Muscle layer of duodenum (tissue), 2 donors: Measurements from ENCODE around the gene NEK2.
A peak's percentile ranks its signal among the peaks of the same experiment; 100 is the strongest.
"Not testable (repeated sequence)": the region's sequence is repeated elsewhere in the genome, so short reads cannot be mapped to it uniquely, and the experiment has no call there.

Experiments used
- H3K27ac ChIP-seq: one replicate; pipeline ENCODE4 v1.7.0; 2013; ENCODE audit warnings: mild to moderate bottlenecking, low read length
- H3K27me3 ChIP-seq: one replicate; pipeline ENCODE4 v1.7.0; 2013; ENCODE audit warnings: low read depth, mild to moderate bottlenecking, control low read depth, low read length
- H3K36me3 ChIP-seq, 2 donors: one replicate each; pipeline ENCODE4 v1.7.0; 2013; ENCODE audit warnings: low read length in 2 of 2, control low read depth in 1 of 2, mild to moderate bottlenecking in 1 of 2; ENCODE audit not compliant: insufficient read depth in 2 of 2, control insufficient read depth in 1 of 2
- H3K4me1 ChIP-seq, 2 donors: one replicate each; pipeline ENCODE4 v1.7.0; 2013; ENCODE audit warnings: low read length in 2 of 2, mild to moderate bottlenecking in 2 of 2, control low read depth in 1 of 2, moderate library complexity in 1 of 2; ENCODE audit not compliant: insufficient read depth in 2 of 2, control insufficient read depth in 1 of 2
- H3K4me3 ChIP-seq, 2 donors: one replicate each; pipeline ENCODE4 v1.7.0; 2013; ENCODE audit warnings: low read length in 2 of 2, low read depth in 1 of 2, mild to moderate bottlenecking in 1 of 2
- H3K9me3 ChIP-seq, 2 donors: one replicate each; pipeline ENCODE4 v1.7.0; 2013; ENCODE audit warnings: low read length in 2 of 2, control low read depth in 1 of 2, mild to moderate bottlenecking in 1 of 2; ENCODE audit not compliant: control insufficient read depth in 1 of 2
- donor health status: healthy.

The NEK2 gene

GRCh38 chr1:211675230-211676105 is at the start of gene NEK2:
NEK2 (minus strand) TSS chr1:211675621; CDS start chr1:211675479, 142 bp downstream.
- Histone ChIP-seq H3K4me1 (peaks cover 0 to 9% of the 10 kb centered on the region in 2 donors), H3K9me3 (no peaks in the 10 kb centered on the region), H3K27me3 (no peaks in the 10 kb centered on the region), H3K36me3 (no peaks in the 10 kb centered on the region), H3K27ac (no peak within 1 kb of the TSS), H3K4me3 (peak within 1 kb of the TSS; percentile 78 to 90)

- Histone ChIP-seq H3K36me3 (no peaks in the 10 kb centered on the region), H3K4me1 (no peaks in the 10 kb centered on the region), H3K27ac (no peak overlapping the region), H3K27me3 (no peaks in the 10 kb centered on the region), H3K9me3 (no peaks in the 10 kb centered on the region), H3K4me3 (no peak overlapping the region)
These were observed 49.3 kb upstream of the NEK2 start for GRCh38 chr1:211724687-211725196.

GRCh38 chr1:211723273-211723672 is 47.9 kb upstream of the NEK2 start:
- Histone ChIP-seq H3K9me3 (no peaks in the 10 kb centered on the region), H3K4me1 (no peaks in the 10 kb centered on the region), H3K27me3 (no peaks in the 10 kb centered on the region), H3K27ac (no peak overlapping the region), H3K4me3 (no peak overlapping the region), H3K36me3 (no peaks in the 10 kb centered on the region)

- no peak overlapping the region for H3K4me3 ChIP-seq
- no peaks in the 10 kb centered on the region for H3K36me3 ChIP-seq
- no peak overlapping the region for H3K27ac ChIP-seq
- no peaks in the 10 kb centered on the region for H3K4me1 ChIP-seq
- H3K9me3 ChIP-seq = no peaks in the 10 kb centered on the region
- no peaks in the 10 kb centered on the region for H3K27me3 ChIP-seq
These were observed 47.1 kb upstream of the NEK2 start for GRCh38 chr1:211722277-211723175.

GRCh38 chr1:211716555-211716954 is 41.1 kb upstream of the NEK2 start:
- not testable (repeated sequence) for H3K36me3 ChIP-seq, H3K9me3 ChIP-seq, H3K4me3 ChIP-seq, H3K27ac ChIP-seq, H3K27me3 ChIP-seq, H3K4me1 ChIP-seq

- Histone ChIP-seq H3K4me3 (no peak overlapping the region), H3K27ac (no peak overlapping the region), H3K27me3 (no peaks in the 10 kb centered on the region), H3K36me3 (no peaks in the 10 kb centered on the region), H3K4me1 (no peaks in the 10 kb centered on the region), H3K9me3 (no peaks in the 10 kb centered on the region)
These were observed 40.5 kb upstream of the NEK2 start for GRCh38 chr1:211715971-211716370.

- no peaks in the 10 kb centered on the region for H3K36me3 ChIP-seq
- no peak overlapping the region for H3K27ac ChIP-seq
- no peaks in the 10 kb centered on the region for H3K9me3 ChIP-seq
- no peak overlapping the region for H3K4me3 ChIP-seq
- no peaks in the 10 kb centered on the region for H3K27me3 ChIP-seq
- no peaks in the 10 kb centered on the region for H3K4me1 ChIP-seq
These were observed 38.7 kb upstream of the NEK2 start for GRCh38 chr1:211714154-211714553.

- no peaks in the 10 kb centered on the region for H3K27me3 ChIP-seq
- no peak overlapping the region for H3K27ac ChIP-seq
- no peaks in the 10 kb centered on the region for H3K9me3 ChIP-seq
- no peaks in the 10 kb centered on the region for H3K36me3 ChIP-seq
- H3K4me3 ChIP-seq = no peak overlapping the region
- no peaks in the 10 kb centered on the region for H3K4me1 ChIP-seq
These were observed 37.8 kb upstream of the NEK2 start for GRCh38 chr1:211713231-211713630.

GRCh38 chr1:211711315-211711705 is 35.9 kb upstream of the NEK2 start:
- no peak overlapping the region for H3K27ac ChIP-seq
- no peaks in the 10 kb centered on the region for H3K4me1 ChIP-seq

GRCh38 chr1:211710566-211711314 is 35.3 kb upstream of the NEK2 start:
- Histone ChIP-seq H3K4me3 (no peak overlapping the region), H3K4me1 (peaks cover 0 to under 1% of the 10 kb centered on the region in 2 donors), H3K36me3 (no peaks in the 10 kb centered on the region), H3K27me3 (no peaks in the 10 kb centered on the region), H3K27ac (no peak overlapping the region), H3K9me3 (no peaks in the 10 kb centered on the region)

More at GRCh38 chr1:211711315-211711705, 35.9 kb upstream of the NEK2 start:
- no peak overlapping the region for H3K4me3 ChIP-seq
- no peaks in the 10 kb centered on the region for H3K36me3 ChIP-seq
- no peaks in the 10 kb centered on the region for H3K9me3 ChIP-seq
- no peaks in the 10 kb centered on the region for H3K27me3 ChIP-seq

GRCh38 chr1:211708926-211709325 is 33.5 kb upstream of the NEK2 start:
- no peaks in the 10 kb centered on the region for H3K9me3 ChIP-seq
- no peak overlapping the region for H3K27ac ChIP-seq
- no peaks in the 10 kb centered on the region for H3K27me3 ChIP-seq
- no peak overlapping the region for H3K4me3 ChIP-seq
- no peaks in the 10 kb centered on the region for H3K36me3 ChIP-seq
- H3K4me1 ChIP-seq = peaks cover 0 to 5% of the 10 kb centered on the region in 2 donors
